Measurements from ENCODE around the gene PHLDB2. TPM values are rescaled to one million over a fixed set of nuclear protein-coding genes. Genes with fewer than 3 reads are reported as not detected.

The PHLDB2 gene
- total RNA-seq, 2 donors from 2014 or later: 25.9 to 26.4 TPM

GRCh38 chr3:111998636-111999483 is 139.8 kb downstream of the PHLDB2 start, which contains the start of gene TAGLN3:
Gene TAGLN3 (plus strand): TSS chr3:111998922. CDS start chr3:111999423, 501 bp downstream.
- H3K4me3 ChIP-seq: no peak within 1 kb of the TSS
- no peak within 1 kb of the TSS for H3K27ac ChIP-seq
- intact Hi-C loops (cut with DNase I): no loop called here
- ATAC-seq (peak; percentile 73), DNase-seq (peak; percentile 30 to 56 (median 44))
- H3K9me3 ChIP-seq: no peaks in the 10 kb centered on the region
- H3K4me1 ChIP-seq: peaks cover 11% of the 10 kb centered on the region
- no peaks in the 10 kb centered on the region for H3K36me3 ChIP-seq (replicated peaks in 1 of 2; ENCODE audit: insufficient read depth in 1 of 2, low read depth in 2 of 2)
- no peak for TF ChIP-seq POLR2A (IDR thresholded peaks at IDR 0.05)
- WGBS, 2 donors: 6 to 10% methylated on average over 22 to 30 of the region's 30 CpGs
- H3K27me3 ChIP-seq: no peaks in the 10 kb centered on the region

GRCh38 chr3:111999484-112000324 is 140.6 kb downstream of the PHLDB2 start:
- peaks cover 11% of the 10 kb centered on the region for H3K4me1 ChIP-seq
- no peaks in the 10 kb centered on the region for H3K36me3 ChIP-seq (replicated peaks in 1 of 2; ENCODE audit: insufficient read depth in 1 of 2, low read depth in 2 of 2)
- ATAC-seq (no peak), DNase-seq (no peak)
- TF ChIP-seq POLR2A (IDR thresholded peaks at IDR 0.05) (no peak), CTCF (IDR thresholded peaks at IDR 0.05) (no peak)
- intact Hi-C loops (cut with DNase I): no loop called here
- no peaks in the 10 kb centered on the region for H3K9me3 ChIP-seq
- no peak overlapping the region for H3K4me3 ChIP-seq
- no peaks in the 10 kb centered on the region for H3K27me3 ChIP-seq
- H3K27ac ChIP-seq: no peak overlapping the region
- 32 to 39% methylated on average over 16 to 19 of the region's 19 CpGs for WGBS, 2 donors

- H3K4me3 ChIP-seq: no peak overlapping the region
- DNase-seq: no peak
- H3K9me3 ChIP-seq: no peaks in the 10 kb centered on the region
- H3K36me3 ChIP-seq (replicated peaks in 1 of 2; ENCODE audit: insufficient read depth in 1 of 2, low read depth in 2 of 2): no peaks in the 10 kb centered on the region
- WGBS, 2 donors: 82 to 83% methylated on average over 5 of the region's 5 CpGs
- H3K27ac ChIP-seq: no peak overlapping the region
- no peak for ATAC-seq
- TF ChIP-seq POLR2A (IDR thresholded peaks at IDR 0.05): no peak
- TF ChIP-seq CTCF (IDR thresholded peaks at IDR 0.05): no peak
- no peaks in the 10 kb centered on the region for H3K27me3 ChIP-seq
- intact Hi-C loops (cut with DNase I): no loop called here
- peaks cover 11% of the 10 kb centered on the region for H3K4me1 ChIP-seq
Measured at GRCh38 chr3:112000367-112000771, 141.3 kb downstream of the PHLDB2 start.

GRCh38 chr3:112000966-112001365 is 141.9 kb downstream of the PHLDB2 start:
- intact Hi-C loops (cut with DNase I): no loop called here

More at GRCh38 chr3:112000966-112001365, 141.9 kb downstream of the PHLDB2 start:
- H3K4me3 ChIP-seq: no peak overlapping the region
- no peaks in the 10 kb centered on the region for H3K27me3 ChIP-seq
- no peaks in the 10 kb centered on the region for H3K9me3 ChIP-seq
- no peak for ATAC-seq
- no peak for DNase-seq
- TF ChIP-seq CTCF (IDR thresholded peaks at IDR 0.05) (no peak), POLR2A (IDR thresholded peaks at IDR 0.05) (no peak)
- H3K27ac ChIP-seq: no peak overlapping the region
- H3K36me3 ChIP-seq (replicated peaks in 1 of 2; ENCODE audit: insufficient read depth in 1 of 2, low read depth in 2 of 2): no peaks in the 10 kb centered on the region
- WGBS, 2 donors: 76 to 88% methylated on average over 2 of the region's 2 CpGs
- peaks cover 11% of the 10 kb centered on the region for H3K4me1 ChIP-seq

Data from body of pancreas (tissue), 4 donors.